A673 (cell line): ENCODE results near the gene USP48.

Experiments used
- EZH2 ChIP-seq: fragments of 200-600 bp; sonication (generic); IDR thresholded peaks from 2 replicates; pipeline ENCODE4 v1.6.1; 2017; ENCODE audit warnings: borderline replicate concordance, low read depth, mild to moderate bottlenecking, mixed read lengths, antibody characterized with exemption, low read length; ENCODE audit not compliant: poor library complexity, severe bottlenecking
- TF ChIP-seq, protein P1 (sequence below): fragments of 300-800, 200-600 bp; sonication (generic); conservative IDR thresholded peaks from 2 replicates; pipeline ENCODE4 v1.5.1; 2017; ENCODE audit warnings: low read depth, mild to moderate bottlenecking, antibody characterized with exemption, low read length, moderate library complexity, mixed read lengths

- TF ChIP-seq, protein P1, sequence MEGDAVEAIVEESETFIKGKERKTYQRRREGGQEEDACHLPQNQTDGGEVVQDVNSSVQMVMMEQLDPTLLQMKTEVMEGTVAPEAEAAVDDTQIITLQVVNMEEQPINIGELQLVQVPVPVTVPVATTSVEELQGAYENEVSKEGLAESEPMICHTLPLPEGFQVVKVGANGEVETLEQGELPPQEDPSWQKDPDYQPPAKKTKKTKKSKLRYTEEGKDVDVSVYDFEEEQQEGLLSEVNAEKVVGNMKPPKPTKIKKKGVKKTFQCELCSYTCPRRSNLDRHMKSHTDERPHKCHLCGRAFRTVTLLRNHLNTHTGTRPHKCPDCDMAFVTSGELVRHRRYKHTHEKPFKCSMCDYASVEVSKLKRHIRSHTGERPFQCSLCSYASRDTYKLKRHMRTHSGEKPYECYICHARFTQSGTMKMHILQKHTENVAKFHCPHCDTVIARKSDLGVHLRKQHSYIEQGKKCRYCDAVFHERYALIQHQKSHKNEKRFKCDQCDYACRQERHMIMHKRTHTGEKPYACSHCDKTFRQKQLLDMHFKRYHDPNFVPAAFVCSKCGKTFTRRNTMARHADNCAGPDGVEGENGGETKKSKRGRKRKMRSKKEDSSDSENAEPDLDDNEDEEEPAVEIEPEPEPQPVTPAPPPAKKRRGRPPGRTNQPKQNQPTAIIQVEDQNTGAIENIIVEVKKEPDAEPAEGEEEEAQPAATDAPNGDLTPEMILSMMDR, result no peak
- TF ChIP-seq EZH2, result no peak
Measured at GRCh38 chr1:21707891-21708290, 75.1 kb downstream of the USP48 start.
